Measurements from ENCODE around the gene NCS1.

Gene NCS1

DNA sequence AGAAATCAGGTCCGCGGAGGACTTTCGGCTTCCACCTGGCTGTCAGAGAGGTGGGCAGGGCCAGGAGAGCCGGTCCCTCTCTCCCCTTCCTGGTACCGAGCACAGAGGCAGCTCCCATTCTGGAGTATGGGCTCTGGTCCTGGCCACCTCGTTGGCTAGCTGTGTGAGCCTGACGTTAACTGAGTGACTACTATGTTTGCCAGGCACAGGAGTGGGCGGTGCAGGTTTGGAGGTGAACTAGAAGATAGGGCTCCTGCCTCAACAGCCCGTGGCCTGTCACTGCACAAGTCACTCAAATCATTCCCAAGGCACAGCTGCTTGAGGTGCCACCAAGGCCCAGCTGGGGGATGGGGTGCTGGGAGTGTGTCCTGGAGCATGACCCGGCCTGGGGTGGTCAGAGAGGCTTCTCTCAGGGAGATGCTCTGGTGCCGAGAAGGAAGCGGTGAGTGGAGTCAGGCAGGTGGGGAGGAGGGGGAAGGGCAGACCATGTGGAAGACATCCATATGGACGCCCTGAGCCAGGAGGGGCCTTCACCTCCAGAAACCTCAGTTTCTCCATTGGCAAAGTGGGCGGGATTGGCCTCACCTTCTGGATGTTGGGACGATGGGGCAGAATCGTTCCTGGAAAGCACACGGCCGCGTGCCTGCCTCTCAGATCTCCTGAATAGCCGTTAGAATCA lies 39.5 kb downstream of the NCS1 start:
- DNase-seq (ENCODE audit: extremely low read depth in 1 of 2, low read depth in 1 of 2) = no peak

DNA sequence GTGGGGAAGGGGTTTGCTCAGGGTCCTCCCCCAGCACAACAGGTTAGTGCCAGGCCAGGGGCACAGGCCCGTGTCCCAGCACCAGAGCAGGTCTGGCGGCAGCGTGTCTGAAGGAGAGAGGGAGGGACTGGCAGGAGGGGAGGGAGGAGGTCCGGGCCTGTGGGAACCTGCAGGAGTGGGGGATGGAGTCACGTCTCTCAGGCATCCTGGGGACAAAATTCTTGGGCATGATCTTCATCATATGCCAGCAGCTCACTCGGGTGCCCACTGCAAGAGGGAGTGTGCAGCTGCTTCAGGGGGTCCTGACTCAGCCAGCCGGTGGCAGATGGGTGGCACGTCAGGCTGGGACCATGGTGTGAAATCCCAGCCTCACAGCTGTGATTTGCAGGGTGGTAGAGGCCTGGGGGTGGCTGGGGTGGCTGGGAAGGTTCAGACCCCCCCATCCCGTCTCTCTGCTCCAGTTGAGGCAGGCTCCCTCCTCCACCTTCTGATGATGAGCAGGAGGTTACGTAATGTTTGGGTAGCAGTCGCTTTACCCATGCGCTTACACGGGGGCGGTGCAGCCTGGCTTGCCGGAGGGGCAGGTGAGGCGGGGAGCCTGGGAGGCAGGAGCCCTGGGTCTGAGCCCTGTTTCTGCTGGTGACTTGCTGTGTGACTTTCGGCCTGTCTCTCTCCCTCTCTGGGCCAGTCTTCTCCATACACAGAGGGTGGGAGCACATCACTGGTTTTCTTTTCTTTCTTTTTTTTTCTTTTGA lies 40.5 kb downstream of the NCS1 start:
- DNase-seq (ENCODE audit: extremely low read depth in 1 of 2, low read depth in 1 of 2) = no peak

DNA sequence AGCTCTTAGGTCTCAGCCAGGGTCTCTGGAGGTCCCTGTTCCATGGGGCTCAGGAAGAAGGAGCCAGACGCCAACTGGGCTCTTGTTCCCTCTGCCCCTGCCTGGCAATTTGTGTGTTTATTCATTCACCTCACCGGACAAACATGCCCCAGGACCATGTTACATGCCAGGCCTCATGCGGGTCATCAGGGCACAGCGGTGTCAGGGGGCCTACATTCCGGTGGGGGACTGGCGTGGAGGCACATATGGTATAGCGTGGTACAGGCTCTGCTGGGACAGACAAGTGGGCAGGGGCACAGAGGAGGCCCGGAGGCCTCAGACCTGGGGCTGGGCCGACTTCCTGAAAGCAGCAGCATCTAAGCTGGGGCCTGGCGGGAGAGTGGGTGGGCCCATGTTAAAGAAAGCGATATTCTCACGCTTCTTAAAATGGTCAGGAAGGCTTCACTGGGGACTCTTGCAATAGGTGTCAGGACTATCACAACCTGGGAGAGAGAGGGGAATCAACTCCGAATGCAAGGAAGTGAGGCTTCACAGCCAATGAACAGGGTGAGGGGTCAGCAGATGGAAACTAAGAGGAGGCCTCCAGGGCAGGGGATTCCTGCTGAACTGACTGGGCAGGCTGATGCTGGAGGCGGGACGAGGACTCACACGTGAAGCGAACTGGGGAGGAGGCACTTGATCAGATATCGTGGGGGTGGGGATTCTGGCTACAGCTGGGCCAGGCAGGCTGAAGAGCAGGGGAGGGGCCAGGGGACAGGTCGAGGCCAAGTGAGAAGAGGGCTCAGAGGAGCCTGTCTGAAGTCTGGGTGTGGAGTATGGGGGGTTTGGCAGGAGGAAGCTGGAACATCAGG lies 41.9 kb downstream of the NCS1 start:
- DNase-seq (ENCODE audit: extremely low read depth in 1 of 2, low read depth in 1 of 2) = no peak

DNA sequence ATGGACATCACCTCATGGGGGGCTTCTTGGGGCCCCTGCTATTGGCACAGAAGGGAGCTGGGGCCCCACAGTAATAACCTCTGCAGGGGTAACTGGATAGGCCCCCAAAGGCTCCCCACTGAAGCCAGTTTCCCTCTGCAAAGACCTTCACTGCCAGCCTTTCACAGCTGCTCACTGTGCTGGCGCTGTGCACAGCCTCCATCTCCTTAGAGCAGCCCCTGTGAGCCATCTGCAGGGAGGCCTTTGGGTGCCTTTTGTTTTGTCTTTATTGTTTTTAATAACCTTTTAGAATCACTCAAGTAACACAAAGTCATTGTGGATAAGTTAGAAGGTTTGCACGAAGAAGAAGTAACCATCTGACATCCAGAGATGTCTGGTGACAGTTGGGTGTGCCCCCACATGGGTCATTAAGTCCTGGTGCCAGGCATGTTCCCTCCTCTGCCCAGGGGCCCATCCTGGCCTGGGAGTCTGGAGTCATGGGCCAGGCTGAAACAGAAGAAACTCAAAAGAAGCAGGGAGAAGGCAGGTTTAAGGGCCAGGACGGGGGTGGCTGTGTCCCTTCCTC lies 42.7 kb downstream of the NCS1 start:
- no peak for DNase-seq (ENCODE audit: extremely low read depth in 1 of 2, low read depth in 1 of 2)

DNA sequence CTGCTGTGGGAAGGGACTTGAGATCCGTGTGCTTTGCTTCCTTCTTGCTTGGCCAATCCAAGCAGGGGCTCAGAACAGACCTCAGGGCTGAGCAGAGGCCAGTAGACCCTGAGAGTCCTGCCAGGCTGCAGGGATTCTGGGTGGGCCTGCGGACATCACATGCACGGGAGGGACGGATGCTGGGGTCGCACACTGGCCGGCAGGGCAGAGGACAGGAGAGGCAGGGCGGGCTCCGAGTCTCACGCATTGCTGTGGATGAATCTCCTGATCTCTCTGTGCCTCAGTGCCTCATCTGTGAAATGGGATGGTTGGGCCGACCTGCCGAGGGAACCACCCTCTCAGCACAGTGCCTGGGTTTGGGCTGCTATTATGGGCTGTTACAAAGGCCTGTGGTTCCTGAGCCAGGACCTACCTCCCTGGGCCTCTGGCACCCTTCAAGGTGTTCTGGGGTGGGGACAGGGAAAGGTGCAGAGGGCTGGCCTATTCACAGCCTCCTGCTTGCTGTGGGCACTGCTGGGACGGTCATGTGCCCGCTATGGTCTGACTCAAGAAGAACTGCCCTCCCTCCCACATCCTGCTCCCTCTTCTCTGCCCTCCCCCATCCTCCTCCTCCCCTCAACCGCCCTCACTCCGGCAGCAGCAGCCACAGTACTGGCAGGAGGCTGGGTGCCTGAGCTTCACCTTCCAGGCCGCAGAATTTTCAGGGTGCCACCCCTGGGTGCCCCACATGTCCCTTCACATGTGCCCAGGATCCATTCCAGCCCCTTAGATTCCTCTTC lies 43.3 kb downstream of the NCS1 start:
- DNase-seq (ENCODE audit: extremely low read depth in 1 of 2, low read depth in 1 of 2) = no peak

DNA sequence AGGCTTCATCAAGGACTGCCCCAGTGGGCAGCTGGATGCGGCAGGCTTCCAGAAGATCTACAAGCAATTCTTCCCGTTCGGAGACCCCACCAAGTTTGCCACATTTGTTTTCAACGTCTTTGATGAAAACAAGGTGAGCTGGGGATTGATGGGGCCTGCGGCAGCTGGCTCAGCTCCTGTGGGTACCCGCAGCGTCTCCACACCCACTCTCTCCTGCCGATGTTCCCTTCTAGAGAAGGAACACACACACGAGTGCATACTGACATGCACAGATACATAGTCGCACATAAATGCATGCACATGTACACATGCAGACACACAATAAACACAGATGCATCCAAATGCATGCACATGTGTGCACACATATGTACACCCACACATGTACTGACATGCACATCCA lies 45.6 kb downstream of the NCS1 start:
- no peak for DNase-seq (ENCODE audit: extremely low read depth in 1 of 2, low read depth in 1 of 2)

DNA sequence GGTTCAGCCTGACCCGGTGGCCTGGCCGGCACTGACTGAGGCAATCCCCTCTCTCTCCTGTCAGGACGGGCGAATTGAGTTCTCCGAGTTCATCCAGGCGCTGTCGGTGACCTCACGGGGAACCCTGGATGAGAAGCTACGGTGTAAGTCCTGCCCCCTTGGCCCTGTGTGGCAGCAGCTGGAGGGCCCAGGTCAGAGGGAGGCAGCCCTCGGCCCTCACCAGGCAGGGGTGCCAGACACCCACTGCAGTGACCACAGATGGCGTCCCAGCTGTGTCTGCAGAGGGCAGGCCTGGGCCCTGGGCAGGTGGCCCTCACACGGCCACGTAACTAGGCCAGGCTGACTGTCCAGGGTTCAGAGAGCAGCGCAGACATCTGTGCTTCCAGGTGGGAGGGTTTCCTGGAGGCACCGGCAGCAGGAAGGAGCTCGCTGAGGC lies 47.5 kb downstream of the NCS1 start:
- no peak for DNase-seq (ENCODE audit: extremely low read depth in 1 of 2, low read depth in 1 of 2)

DNA sequence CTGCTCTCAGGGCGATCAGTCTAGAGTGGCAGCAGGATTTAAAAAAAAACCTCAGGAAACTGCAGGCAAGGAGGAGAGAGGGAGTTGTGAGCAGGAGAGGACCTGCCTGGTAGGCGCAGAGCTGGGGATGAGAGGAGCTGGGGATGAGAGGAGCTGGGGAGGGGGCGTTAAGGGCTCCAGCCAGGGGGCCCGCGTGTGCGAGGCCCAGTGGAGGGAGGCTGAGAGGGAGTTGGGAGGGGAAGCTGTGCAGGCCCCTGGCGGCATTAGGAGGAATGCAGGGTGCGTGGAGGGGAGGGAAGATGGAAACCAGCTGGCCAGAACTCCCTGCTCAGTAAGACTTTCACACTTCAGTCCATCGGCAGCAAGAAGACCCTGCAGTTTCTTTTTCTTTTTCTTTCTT lies 48.1 kb downstream of the NCS1 start:
- no peak for DNase-seq (ENCODE audit: extremely low read depth in 1 of 2, low read depth in 1 of 2)

DNA sequence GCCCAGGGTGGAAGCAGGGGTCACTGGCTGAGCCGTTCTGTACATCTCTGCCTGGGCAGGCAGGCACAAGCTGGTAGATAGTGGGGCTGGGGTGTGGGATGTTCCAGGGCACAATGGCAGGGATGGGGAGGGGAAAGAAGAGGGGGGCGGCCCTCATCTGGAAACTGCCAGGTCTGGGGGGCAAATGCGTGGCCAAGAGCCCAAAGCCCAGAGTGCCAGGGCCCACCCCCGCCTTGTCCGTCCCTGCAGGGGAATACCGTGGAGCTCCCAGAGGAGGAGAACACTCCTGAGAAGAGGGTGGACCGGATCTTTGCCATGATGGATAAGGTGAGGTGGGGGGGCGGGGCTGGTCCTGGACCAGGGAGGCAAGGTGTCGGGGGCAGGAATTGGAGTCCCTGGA lies 50.6 kb downstream of the NCS1 start:
- no peak for DNase-seq (ENCODE audit: extremely low read depth in 1 of 2, low read depth in 1 of 2)

DNA sequence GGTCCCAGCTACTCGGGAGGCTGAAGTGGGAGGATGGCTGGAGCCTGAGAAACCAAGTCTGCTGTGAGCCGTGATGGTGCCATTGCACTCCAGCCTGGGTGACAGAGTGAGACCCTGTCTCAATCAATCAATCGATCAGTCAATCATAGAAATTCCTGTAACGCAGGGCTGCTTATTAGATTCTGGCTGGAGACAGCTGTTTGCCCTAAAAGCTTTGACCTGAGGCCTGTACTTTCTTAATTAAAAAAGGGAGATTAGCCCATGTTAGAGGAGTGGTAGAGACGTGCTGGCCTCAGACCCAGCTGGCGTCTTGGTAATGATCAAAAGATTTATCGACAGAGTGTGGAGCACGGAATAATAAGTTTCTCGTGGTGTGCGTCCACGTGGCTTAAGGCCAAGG lies 52.9 kb downstream of the NCS1 start:
- DNase-seq (ENCODE audit: extremely low read depth in 1 of 2, low read depth in 1 of 2) = no peak

DNA sequence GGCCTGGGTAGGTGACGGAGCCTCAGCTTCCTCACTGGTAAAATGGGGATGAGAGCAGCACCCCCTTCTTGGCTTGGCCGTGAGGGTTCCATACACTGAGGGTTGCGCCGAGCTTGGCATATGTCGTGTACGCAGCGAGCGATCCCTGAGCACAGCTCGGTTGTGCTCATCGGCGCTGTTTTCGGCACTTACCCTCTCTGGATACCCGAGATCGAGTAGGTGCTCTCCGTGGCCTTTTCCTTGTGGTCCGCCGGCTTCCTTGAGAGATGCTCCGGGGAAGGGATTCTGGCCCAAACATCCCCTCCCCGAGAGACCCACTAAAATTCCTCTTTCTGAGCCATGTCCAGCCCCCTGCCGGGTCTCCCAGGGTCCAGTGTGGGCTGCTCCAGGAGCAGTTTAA lies 53.4 kb downstream of the NCS1 start:
- DNase-seq (ENCODE audit: extremely low read depth in 1 of 2, low read depth in 1 of 2) = no peak

DNA sequence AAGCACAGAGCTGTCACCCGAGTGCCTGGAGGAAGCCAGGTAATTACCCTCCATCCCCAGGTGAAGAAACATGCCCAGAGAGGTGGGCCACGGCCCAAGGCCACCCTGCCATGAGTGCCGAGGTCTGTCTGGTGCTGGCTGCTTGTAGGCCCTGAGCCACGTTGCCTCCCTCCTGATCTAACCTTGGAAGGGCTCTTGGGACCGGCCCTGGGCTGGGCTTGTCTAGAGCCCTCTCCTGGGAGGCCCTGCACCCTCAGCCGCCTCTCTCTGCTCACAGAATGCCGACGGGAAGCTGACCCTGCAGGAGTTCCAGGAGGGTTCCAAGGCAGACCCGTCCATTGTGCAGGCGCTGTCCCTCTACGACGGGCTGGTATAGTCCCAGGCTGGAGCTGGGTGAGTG lies 53.9 kb downstream of the NCS1 start:
- no peak for DNase-seq (ENCODE audit: extremely low read depth in 1 of 2, low read depth in 1 of 2)

DNA sequence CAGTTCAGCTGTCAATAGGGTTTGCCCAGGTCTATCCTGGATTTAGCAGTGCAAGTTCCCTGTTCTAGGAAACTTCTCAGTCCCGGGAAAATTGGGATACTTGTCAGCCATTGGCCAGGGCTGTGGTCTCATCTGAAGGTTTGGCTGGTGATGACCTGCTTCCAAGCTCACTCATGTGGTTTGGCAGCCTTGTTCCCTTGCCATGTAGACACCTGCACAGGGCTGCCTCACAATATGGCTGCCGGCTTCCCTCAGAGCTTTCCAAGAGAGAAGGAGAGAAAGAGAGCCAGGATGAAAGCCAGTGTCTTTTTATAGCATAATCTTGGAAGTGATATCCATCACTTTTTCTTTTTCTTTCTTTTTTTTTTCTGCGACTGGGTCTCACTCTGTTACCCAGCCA lies 55.6 kb downstream of the NCS1 start:
- DNase-seq (ENCODE audit: extremely low read depth in 1 of 2, low read depth in 1 of 2) = no peak

DNA sequence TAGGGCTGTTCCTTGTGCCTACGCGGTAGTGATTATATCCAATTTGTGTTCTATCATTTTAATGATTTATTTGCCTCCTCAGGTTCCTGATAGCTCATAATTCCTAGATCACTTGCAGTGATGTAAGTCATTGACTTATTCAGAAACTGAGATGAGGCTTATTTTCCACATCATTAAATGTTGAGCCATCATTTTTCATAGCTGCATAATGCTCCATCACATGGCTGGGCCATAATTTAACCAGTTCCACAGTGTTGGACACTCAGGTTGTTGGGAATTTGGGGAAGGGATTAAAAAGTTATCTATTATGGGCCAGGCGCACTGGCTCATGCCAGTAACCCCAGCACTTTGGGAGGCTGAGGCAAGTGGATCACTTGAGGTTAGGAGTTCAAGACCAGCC lies 57.6 kb downstream of the NCS1 start:
- no peak for DNase-seq (ENCODE audit: extremely low read depth in 1 of 2, low read depth in 1 of 2)

DNA sequence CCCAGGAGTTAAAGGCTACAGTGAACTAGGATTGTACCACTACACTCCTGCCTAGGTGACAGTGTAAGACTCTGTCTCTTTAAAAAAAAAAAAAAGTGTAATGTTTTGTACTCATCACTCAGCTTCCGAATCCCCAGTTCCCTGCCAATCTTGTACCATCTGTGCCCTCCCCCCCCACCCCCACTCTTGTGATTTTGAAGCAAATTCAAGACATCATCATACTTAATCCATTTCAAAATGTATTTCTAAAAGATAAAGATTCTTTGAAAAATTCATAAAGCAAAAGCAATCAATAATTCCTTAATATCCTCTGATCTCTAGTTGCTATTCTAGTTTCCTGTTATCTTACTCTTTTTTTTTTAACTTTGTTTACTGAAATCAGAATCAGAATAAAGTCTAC lies 58.4 kb downstream of the NCS1 start:
- DNase-seq (ENCODE audit: extremely low read depth in 1 of 2, low read depth in 1 of 2) = no peak

DNA sequence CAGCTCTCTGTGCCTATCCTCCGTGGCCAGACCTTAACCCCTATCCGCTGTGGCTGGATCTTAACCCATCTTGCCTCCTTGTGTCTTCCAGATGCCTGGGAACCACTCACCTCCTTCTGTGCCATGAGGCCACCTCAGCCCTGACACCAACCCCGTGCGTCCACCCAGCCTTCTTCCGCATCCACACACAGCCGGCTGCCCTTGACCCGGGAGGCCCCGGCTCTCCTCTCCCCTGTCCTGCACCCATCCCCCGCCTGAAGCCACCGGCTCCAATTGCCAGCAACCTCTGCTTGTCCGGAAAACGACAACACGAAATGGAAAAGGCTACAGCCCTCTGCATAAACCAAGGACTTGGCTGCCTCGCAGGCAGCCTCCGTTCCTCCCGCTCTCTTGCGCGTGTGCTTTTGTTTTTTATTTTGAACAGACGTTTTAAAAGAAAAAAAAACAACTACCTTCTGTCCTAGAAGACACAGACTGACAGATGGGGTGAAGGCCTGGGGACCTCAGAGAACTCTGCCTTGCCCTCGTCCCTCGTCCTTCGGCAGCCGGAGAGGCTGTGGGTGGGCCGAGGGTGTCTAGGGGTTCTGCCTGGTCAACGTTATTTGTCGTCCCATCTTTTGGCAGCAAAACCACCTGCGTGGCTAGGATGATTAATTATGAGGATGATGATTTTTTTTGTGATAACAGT lies 60.8 kb downstream of the NCS1 start:
- DNase-seq (ENCODE audit: extremely low read depth in 1 of 2, low read depth in 1 of 2) = no peak

DNA sequence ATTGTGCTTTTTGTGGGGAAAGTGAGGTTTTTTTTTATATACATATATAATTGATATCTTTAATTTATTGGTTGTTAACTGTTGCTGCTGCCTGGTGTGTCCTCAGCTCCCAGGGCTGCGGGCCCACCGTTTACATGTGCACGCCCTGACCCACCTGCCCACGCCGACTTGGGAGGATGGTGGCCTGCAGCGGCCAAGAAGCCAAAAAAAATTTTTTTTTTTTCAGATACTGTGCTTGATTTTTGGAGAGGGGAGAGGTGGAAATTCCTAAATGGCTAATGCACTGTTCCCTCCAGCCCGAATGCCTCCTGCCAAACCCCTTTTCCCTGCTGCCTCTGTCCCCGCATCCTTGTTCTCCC lies 61.4 kb downstream of the NCS1 start:
- no peak for DNase-seq (ENCODE audit: extremely low read depth in 1 of 2, low read depth in 1 of 2)

DNA sequence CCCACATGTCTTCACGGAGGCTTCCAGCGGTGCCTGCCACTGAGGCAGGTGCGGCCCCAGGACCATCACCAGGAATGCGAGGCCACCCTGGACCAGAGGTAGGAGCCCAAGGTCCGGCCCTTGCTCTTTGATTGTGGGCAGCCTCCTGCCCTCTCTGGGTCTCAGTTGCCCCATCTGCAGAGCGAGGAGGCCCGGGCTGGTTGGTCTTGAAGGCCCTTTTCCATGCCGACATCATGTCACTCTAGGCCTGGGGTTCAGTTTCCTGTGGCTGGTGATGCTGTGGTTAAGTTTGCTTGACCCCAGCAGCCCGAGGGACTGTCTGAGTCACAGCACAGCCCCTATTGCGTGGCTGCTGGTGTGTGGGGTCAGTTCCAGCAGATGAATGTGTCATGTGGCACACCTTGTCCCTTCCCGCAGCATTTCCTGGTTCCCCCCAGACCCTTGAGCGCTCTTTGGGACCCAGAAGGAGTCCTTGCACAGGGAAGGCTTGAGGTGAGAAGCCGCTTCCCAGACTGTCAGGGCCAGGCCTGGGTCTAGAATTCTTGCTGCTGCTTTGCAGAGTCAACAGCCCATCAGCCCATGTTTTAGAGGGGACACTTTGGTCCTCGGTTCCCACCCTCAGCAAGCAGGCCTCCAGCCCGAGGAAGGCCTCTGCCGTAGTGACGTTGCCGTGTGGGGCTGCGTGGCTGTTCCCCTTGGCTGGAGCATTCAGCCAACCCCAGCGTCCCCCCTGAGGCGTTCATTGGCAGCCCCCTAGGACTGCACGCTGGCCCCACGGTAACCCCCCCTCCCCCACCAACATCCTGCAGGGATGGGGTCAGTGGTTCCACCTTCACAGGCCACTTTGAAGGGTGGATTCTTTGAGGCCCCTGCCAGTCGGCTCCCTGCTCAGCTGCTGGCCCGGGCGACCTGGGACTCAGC lies 62.4 kb downstream of the NCS1 start:
- DNase-seq (ENCODE audit: extremely low read depth in 1 of 2, low read depth in 1 of 2) = no peak

All from stimulated activated CD8-positive, alpha-beta memory T cell treated with anti-CD3 and anti-CD28 coated beads, Interleukin-7, amount 100 ng/mL, for 48 hours (primary cell).